IMR-90 (cell line): Measurements from ENCODE around the gene TRABD2A.
"Not testable (repeated sequence)": the region's sequence is repeated elsewhere in the genome, so short reads cannot be mapped to it uniquely, and the experiment has no call there.

Experiments used
- BHLHE40 ChIP-seq: fragments of 150-350 bp; IDR thresholded peaks from 2 replicates; pipeline ENCODE4 v1.6.1; 2016; ENCODE audit warnings: mild to moderate bottlenecking, low read depth, low read length
- CEBPB ChIP-seq: IDR thresholded peaks from 2 replicates; pipeline ENCODE4 v1.6.1; 2012; ENCODE audit warnings: low read depth, low read length, improper control_type of control experiment
- CHD1 ChIP-seq: IDR thresholded peaks from 2 replicates; pipeline ENCODE4 v1.6.1; 2012; ENCODE audit warnings: low read depth, low read length, improper control_type of control experiment
- CTCF ChIP-seq: conservative IDR thresholded peaks from 2 replicates; pipeline ENCODE4 v1.5.1; 2012; ENCODE audit warnings: mild to moderate bottlenecking, low read depth, low read length, improper control_type of control experiment
- ELK1 ChIP-seq: fragments of 150-350 bp; IDR thresholded peaks from 2 replicates; pipeline ENCODE4 v1.6.1; 2016; ENCODE audit warnings: low read depth, mild to moderate bottlenecking, low read length, moderate library complexity, borderline replicate concordance
- MAFK ChIP-seq: IDR thresholded peaks from 2 replicates; pipeline ENCODE4 v1.6.1; 2012; ENCODE audit warnings: low read depth, low read length, improper control_type of control experiment
- MXI1 ChIP-seq: IDR thresholded peaks from 2 replicates; pipeline ENCODE4 v1.6.1; 2012; ENCODE audit warnings: low read depth, mild to moderate bottlenecking, low read length, moderate library complexity, borderline replicate concordance
- POLR2A ChIP-seq: IDR thresholded peaks from 2 replicates; pipeline ENCODE4 v1.6.1; 2012; ENCODE audit warnings: mild to moderate bottlenecking, low read depth, low read length
- RAD21 ChIP-seq: IDR thresholded peaks from 2 replicates; pipeline ENCODE4 v1.6.1; 2012; ENCODE audit warnings: low read length, improper control_type of control experiment
- RCOR1 ChIP-seq: IDR thresholded peaks from 2 replicates; pipeline ENCODE4 v1.6.1; 2012; ENCODE audit warnings: mild to moderate bottlenecking, low read length, improper control_type of control experiment; ENCODE audit not compliant: insufficient replicate concordance
- RFX5 ChIP-seq: IDR thresholded peaks from 2 replicates; pipeline ENCODE4 v1.8.0; 2012; ENCODE audit warnings: low read depth, mild to moderate bottlenecking, low read length, moderate library complexity
- SMC3 ChIP-seq: fragments of 150-350 bp; IDR thresholded peaks from 2 replicates; pipeline ENCODE4 v1.6.1; 2016; ENCODE audit warnings: low read depth, mild to moderate bottlenecking, antibody characterized with exemption, low read length, moderate library complexity
- USF2 ChIP-seq: fragments of 150-350 bp; IDR thresholded peaks from 2 replicates; pipeline ENCODE4 v1.6.1; 2017; ENCODE audit warnings: mild to moderate bottlenecking, antibody characterized with exemption, low read length, low read depth

GRCh38 chr2:84875619-84876018 is 5.3 kb downstream of the TRABD2A start:
- not testable (repeated sequence) for TF ChIP-seq CTCF, POLR2A, BHLHE40, USF2, RFX5, RAD21, CEBPB, SMC3, CHD1, RCOR1, MAFK, ELK1, MXI1
